HCT116 (cell line): ENCODE measurements around the gene MYRF. TPM values are rescaled to one million over a fixed set of nuclear protein-coding genes. Genes with fewer than 3 reads are reported as not detected.

Experiments used
- ATAC-seq: fragments of 200-7000 bp; cut with Tn5 transposase; 2 replicates; pipeline ENCODE4 v1.9.1; 2020; ENCODE audit warnings: mild to moderate bottlenecking, moderate library complexity
- BruUV-seq: library from RNA; stranded (reverse); fragments of 400-500 nt; replicated peaks from 2 replicates; lab custom pipeline; 2021; lab: Mats Ljungman, UMichigan
- CTCF ChIA-PET: fragments of 300-600 bp; sonication (Branson Sonifier 250); formaldehyde crosslinking; loops from one replicate; lab custom pipeline; 2021; ENCODE audit warnings: antibody characterized with exemption; lab: Charles Lee
- POLR2A ChIA-PET: fragments of 300-600, 350-600 bp; sonication (Branson Sonifier 250); formaldehyde crosslinking; loops from one replicate; lab custom pipeline; 2021; ENCODE audit warnings: antibody characterized with exemption; lab: Charles Lee
- RAD21 ChIA-PET, 2 experiments: fragments of 300-600 bp; sonication (Branson Sonifier 250); formaldehyde crosslinking; loops; one replicate each; lab custom pipeline; 2023; ENCODE audit warnings: low total read pairs in 2 of 2; ENCODE audit not compliant: uncharacterized antibody in 2 of 2, unreplicated experiment in 2 of 2, low non-redundant PET in 1 of 2; lab: Charles Lee
- DNase-seq: peaks from one replicate; pipeline ENCODE4 v3.0.0-alpha.2; 2010; ENCODE audit warnings: low read depth, low spot score
- H2AFZ ChIP-seq: fragments of 200-600 bp; shearing (Covaris generic), sonication (generic); 2 replicates; pipeline ENCODE4 v1.6.1; 2017; ENCODE audit warnings: low read depth, mixed run types, mixed read lengths, antibody characterized with exemption, low read length; ENCODE audit not compliant: poor library complexity, severe bottlenecking
- H3K27ac ChIP-seq: 2 replicates; pipeline ENCODE4 v1.5.1; 2012; ENCODE audit warnings: low read depth, low read length
- H3K27me3 ChIP-seq: fragments of 200-600 bp; sonication (generic); 2 replicates; pipeline ENCODE4 v1.6.1; 2016; ENCODE audit warnings: mixed run types, low read length, mixed read lengths; ENCODE audit not compliant: insufficient read depth
- H3K36me3 ChIP-seq, 2 experiments: fragments of 200-500 bp in 1 of 2; fragments of 200-600 bp in 1 of 2; sonication (Bioruptor generic) in 1 of 2; sonication (generic) in 1 of 2; 2 replicates each; pipeline versions ENCODE4 v1.5.1 to v1.6.1; 2014 to 2016; ENCODE audit warnings: low read length in 2 of 2, inconsistent platforms in 1 of 2, mixed read lengths in 1 of 2, mixed run types in 1 of 2; ENCODE audit not compliant: insufficient read depth in 2 of 2, control insufficient read depth in 1 of 2
- H3K4me1 ChIP-seq, 2 experiments: fragments of 200-600 bp in 1 of 2; sonication (generic) in 1 of 2; 2 replicates each; pipeline versions ENCODE4 v1.5.1 to v1.6.1; 2012 to 2017; ENCODE audit warnings: low read length in 2 of 2, inconsistent platforms in 1 of 2, mild to moderate bottlenecking in 1 of 2, mixed read lengths in 1 of 2, mixed run types in 1 of 2, moderate library complexity in 1 of 2; ENCODE audit not compliant: insufficient read depth in 2 of 2, control insufficient read depth in 1 of 2
- H3K4me2 ChIP-seq: fragments of 200-600 bp; sonication (generic); 2 replicates; pipeline ENCODE4 v1.6.1; 2017; ENCODE audit warnings: mixed run types, low read length, mixed read lengths
- H3K4me3 ChIP-seq, 2 experiments: fragments of 200-600 bp in 1 of 2; sonication (generic) in 1 of 2; replicated peaks in 1 of 2; 2 replicates each; pipeline ENCODE4 v1.5.1; 2011 to 2016; ENCODE audit warnings: low read length in 2 of 2, control low read depth in 1 of 2, low read depth in 1 of 2, mild to moderate bottlenecking in 1 of 2, mixed read lengths in 1 of 2, mixed run types in 1 of 2
- H3K79me2 ChIP-seq: fragments of 200-600 bp; sonication (generic); 2 replicates; pipeline ENCODE4 v1.6.1; 2017; ENCODE audit warnings: mild to moderate bottlenecking, mixed run types, low read length, moderate library complexity, mixed read lengths; ENCODE audit not compliant: insufficient read depth
- H3K9ac ChIP-seq: fragments of 200-600 bp; sonication (generic); 2 replicates; pipeline ENCODE4 v1.6.1; 2016; ENCODE audit warnings: low read length, mixed read lengths
- H3K9me2 ChIP-seq: fragments of 200-600 bp; sonication (generic), shearing (Covaris generic); 2 replicates; pipeline ENCODE4 v1.6.1; 2017; ENCODE audit warnings: mixed run types, mild to moderate bottlenecking, moderate library complexity; ENCODE audit not compliant: insufficient read depth
- H3K9me3 ChIP-seq, 2 experiments: fragments of 200-500 bp in 1 of 2; fragments of 200-600 bp in 1 of 2; sonication (Bioruptor generic) in 1 of 2; sonication (generic) in 1 of 2; 2 replicates each; pipeline ENCODE4 v1.6.1; 2014 to 2017; ENCODE audit warnings: low read length in 2 of 2, mixed read lengths in 2 of 2, inconsistent platforms in 1 of 2, low read depth in 1 of 2, mild to moderate bottlenecking in 1 of 2, mixed run types in 1 of 2, moderate library complexity in 1 of 2; ENCODE audit not compliant: control insufficient read depth in 1 of 2, insufficient read depth in 1 of 2
- H4K20me1 ChIP-seq: fragments of 200-600 bp; sonication (generic), shearing (Covaris generic); 2 replicates; pipeline ENCODE4 v1.6.1; 2017; ENCODE audit warnings: mixed run types, mild to moderate bottlenecking, moderate library complexity; ENCODE audit not compliant: insufficient read depth
- EGR1 ChIP-seq: IDR thresholded peaks from 2 replicates; pipeline ENCODE4 v1.6.1; 2012; ENCODE audit warnings: low read depth
- FOSL1 ChIP-seq: IDR thresholded peaks from 2 replicates; pipeline ENCODE4 v1.6.1; 2012; ENCODE audit warnings: low read depth
- ZNF274 ChIP-seq: fragments of 200-500 bp; sonication (Bioruptor generic); IDR thresholded peaks from 2 replicates; pipeline ENCODE4 v1.6.1; 2014; ENCODE audit warnings: mild to moderate bottlenecking, low read depth, low read length, inconsistent platforms
- intact Hi-C: fragments of 100-400 bp; cut with micrococcal nuclease; formaldehyde crosslinking; loops from 2 replicates; pipeline ENCODE4 v1.10.0; 2022
- total RNA-seq: library from RNA; stranded (reverse); gene quantifications from one replicate; pipeline ENCODE4 v1.2.1, GENCODE V29; 2021; ENCODE audit not compliant: unreplicated experiment
- TF ChIP-seq, protein P1 (sequence below): IDR thresholded peaks from 2 replicates; pipeline ENCODE4 v1.6.1; 2011; ENCODE audit warnings: mild to moderate bottlenecking, low read length, moderate library complexity; ENCODE audit not compliant: insufficient replicate concordance; ENCODE audit errors: extremely low read depth

Gene MYRF
- total RNA-seq, 1 experiment from 2014 or later, result 52.3 TPM

GRCh38 chr11:61797263-61797944, 45.0 kb downstream of the MYRF start (continued):
- TF ChIP-seq, protein P1, sequence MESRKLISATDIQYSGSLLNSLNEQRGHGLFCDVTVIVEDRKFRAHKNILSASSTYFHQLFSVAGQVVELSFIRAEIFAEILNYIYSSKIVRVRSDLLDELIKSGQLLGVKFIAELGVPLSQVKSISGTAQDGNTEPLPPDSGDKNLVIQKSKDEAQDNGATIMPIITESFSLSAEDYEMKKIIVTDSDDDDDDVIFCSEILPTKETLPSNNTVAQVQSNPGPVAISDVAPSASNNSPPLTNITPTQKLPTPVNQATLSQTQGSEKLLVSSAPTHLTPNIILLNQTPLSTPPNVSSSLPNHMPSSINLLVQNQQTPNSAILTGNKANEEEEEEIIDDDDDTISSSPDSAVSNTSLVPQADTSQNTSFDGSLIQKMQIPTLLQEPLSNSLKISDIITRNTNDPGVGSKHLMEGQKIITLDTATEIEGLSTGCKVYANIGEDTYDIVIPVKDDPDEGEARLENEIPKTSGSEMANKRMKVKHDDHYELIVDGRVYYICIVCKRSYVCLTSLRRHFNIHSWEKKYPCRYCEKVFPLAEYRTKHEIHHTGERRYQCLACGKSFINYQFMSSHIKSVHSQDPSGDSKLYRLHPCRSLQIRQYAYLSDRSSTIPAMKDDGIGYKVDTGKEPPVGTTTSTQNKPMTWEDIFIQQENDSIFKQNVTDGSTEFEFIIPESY, result no peak
- TF ChIP-seq FOSL1, result no peak

GRCh38 chr11:61799665-61800284, 47.3 kb downstream of the MYRF start:
- Histone ChIP-seq H2AFZ (no peak overlapping the region), H3K9ac (no peak overlapping the region), H3K9me3 (no peaks in the 10 kb centered on the region), H3K4me3 (no peak overlapping the region), H3K36me3 (peaks cover 9 to 46% of the 10 kb centered on the region in 2 experiments), H3K27me3 (no peaks in the 10 kb centered on the region), H3K4me1 (peaks cover 0 to 5% of the 10 kb centered on the region in 2 experiments; a peak in 1 of 4 replicates), H4K20me1 (peaks cover 10% of the 10 kb centered on the region; the same call in 1 of the 2 replicates), H3K4me2 (no peak overlapping the region), H3K79me2 (peaks cover 57% of the 10 kb centered on the region), H3K27ac (no peak overlapping the region), H3K9me2 (no peaks in the 10 kb centered on the region)
- POLR2A ChIA-PET, result interaction anchor here (2.5 kb wide), 1 partner anchor 15 kb away, joined by 13 read pairs; no protein-coding TSS in a partner anchor
- intact Hi-C loops, result no loop called here
- no TSS peak for BruUV-seq
- CTCF ChIA-PET, result interaction anchor here (0.7 to 5.2 kb wide), 4 partner anchors 17 to 308 kb away, joined by 3 to 111 read pairs (median 22); partner anchors contain the start of gene BEST1
- DNase-seq (no peak), ATAC-seq (no peak)
- RAD21 ChIA-PET, result no interaction called here
- TF ChIP-seq ZNF274 (no peak), EGR1 (no peak)
- TF ChIP-seq, protein P1, result no peak
